ENCODE measurements around the gene FCHO1.
"Not testable (repeated sequence)": the region's sequence is repeated elsewhere in the genome, so short reads cannot be mapped to it uniquely, and the experiment has no call there.

FCHO1 gene

DNA sequence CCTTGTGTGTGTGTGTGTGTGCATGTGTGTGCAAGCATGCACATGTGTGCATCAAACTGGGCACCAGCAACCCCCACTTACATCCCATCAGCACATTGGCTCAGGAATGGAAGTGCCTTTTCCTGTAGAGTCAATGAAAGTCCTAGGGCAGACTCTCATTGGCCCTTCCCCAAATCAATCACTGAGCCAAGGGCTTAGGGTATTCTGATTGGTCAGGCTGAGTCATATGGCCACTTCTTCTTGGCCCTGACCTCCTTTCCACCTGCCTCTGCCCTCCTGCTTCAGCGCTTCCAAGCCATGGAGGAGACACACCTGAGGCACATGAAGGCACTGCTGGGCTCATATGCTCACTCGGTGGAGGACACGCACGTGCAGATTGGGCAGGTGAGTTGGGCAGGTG is 20.9 kb downstream of the FCHO1 start:
- H3K9me3 ChIP-seq (ENCODE audit: control insufficient read depth, insufficient read depth, low read length), result no peaks in the 10 kb centered on the region
- no peak overlapping the region for H3K27ac ChIP-seq (ENCODE audit: low read depth, low read length)
- TF ChIP-seq EZH2phosphoT487 (IDR thresholded peaks at IDR 0.05; ENCODE audit: borderline replicate concordance, low read length), result no peak
- no peak overlapping the region for H3K4me2 ChIP-seq (ENCODE audit: low read length)
- no peaks in the 10 kb centered on the region for H3K27me3 ChIP-seq (ENCODE audit: control insufficient read depth, low read length)
- H4K20me1 ChIP-seq (ENCODE audit: control insufficient read depth, insufficient read depth, low read depth, low read length), result no peaks in the 10 kb centered on the region
- H3K4me1 ChIP-seq (ENCODE audit: control insufficient read depth, low read length), result peaks cover 25% of the 10 kb centered on the region
- no peaks in the 10 kb centered on the region for H3K9me2 ChIP-seq (replicated peaks; ENCODE audit: control insufficient read depth, low read length)
- peaks cover 6% of the 10 kb centered on the region for H3F3A ChIP-seq (ENCODE audit: control insufficient read depth, insufficient read depth)
- H3K36me3 ChIP-seq (ENCODE audit: control insufficient read depth, low read length), result peaks cover 79% of the 10 kb centered on the region
- H3K79me2 ChIP-seq (ENCODE audit: control insufficient read depth, low read length), result no peaks in the 10 kb centered on the region
- no peak overlapping the region for H3K4me3 ChIP-seq (ENCODE audit: low read length)

DNA sequence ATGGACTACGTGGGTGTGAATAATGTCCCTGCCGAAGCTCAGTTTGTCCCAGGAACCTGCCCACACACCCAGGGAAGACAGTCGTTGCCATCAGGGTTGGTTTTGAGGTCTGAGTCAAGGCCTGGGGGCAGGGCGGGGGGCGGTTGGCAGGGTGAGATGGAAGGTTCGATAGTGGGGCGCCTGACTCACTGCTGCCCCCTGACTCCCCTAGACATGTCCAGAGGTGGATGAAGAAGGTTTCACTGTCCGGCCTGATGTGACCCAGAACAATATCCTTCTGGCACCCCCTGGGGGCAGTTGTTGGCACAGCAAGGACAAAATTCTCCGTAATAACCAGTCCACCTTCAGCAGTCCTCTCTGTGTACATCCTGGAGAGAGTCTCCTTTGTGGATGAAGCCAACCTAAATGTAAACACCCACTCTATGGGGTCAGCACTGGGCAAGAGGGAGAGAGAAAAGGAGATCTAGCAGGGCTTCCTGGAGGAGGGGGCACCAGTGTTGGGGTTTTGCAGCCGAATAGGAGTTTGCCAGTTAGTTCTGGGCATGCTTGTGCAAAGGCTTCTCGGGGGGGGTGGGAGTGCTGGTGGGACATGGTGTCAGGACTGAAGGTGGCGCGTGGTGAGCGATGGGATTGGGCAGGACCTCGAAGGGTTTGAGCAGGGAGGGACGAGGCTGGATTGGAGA is 24.1 kb downstream of the FCHO1 start:
- peak overlapping the region; percentile 18; the same call in 1 of the 2 replicates for H3K4me3 ChIP-seq (ENCODE audit: low read length)
- peak overlapping the region; percentile 52 for H3K4me2 ChIP-seq (ENCODE audit: low read length)
- H3K9me3 ChIP-seq (ENCODE audit: control insufficient read depth, insufficient read depth, low read length), result no peaks in the 10 kb centered on the region
- peaks cover 46% of the 10 kb centered on the region for H3K4me1 ChIP-seq (ENCODE audit: control insufficient read depth, low read length)
- TF ChIP-seq CTCF (IDR thresholded peaks at IDR 0.05; ENCODE audit: low read depth, low read length, poor library complexity, severe bottlenecking), result peak; percentile 91
- no peak for TF ChIP-seq EZH2phosphoT487 (IDR thresholded peaks at IDR 0.05; ENCODE audit: borderline replicate concordance, low read length)
- H3F3A ChIP-seq (ENCODE audit: control insufficient read depth, insufficient read depth), result peaks cover 6% of the 10 kb centered on the region
- no peaks in the 10 kb centered on the region for H3K9me2 ChIP-seq (replicated peaks; ENCODE audit: control insufficient read depth, low read length)
- H3K36me3 ChIP-seq (ENCODE audit: control insufficient read depth, low read length), result peaks cover 71% of the 10 kb centered on the region
- no peaks in the 10 kb centered on the region for H3K27me3 ChIP-seq (ENCODE audit: control insufficient read depth, low read length)
- H3K79me2 ChIP-seq (ENCODE audit: control insufficient read depth, low read length), result no peaks in the 10 kb centered on the region
- H3K27ac ChIP-seq (ENCODE audit: low read depth, low read length), result peak overlapping the region; percentile 74
- no peaks in the 10 kb centered on the region for H4K20me1 ChIP-seq (ENCODE audit: control insufficient read depth, insufficient read depth, low read depth, low read length)

GRCh38 chr19:17775991-17776803 is 24.9 kb downstream of the FCHO1 start:
- no peaks in the 10 kb centered on the region for H4K20me1 ChIP-seq (ENCODE audit: control insufficient read depth, insufficient read depth, low read depth, low read length)

DNA sequence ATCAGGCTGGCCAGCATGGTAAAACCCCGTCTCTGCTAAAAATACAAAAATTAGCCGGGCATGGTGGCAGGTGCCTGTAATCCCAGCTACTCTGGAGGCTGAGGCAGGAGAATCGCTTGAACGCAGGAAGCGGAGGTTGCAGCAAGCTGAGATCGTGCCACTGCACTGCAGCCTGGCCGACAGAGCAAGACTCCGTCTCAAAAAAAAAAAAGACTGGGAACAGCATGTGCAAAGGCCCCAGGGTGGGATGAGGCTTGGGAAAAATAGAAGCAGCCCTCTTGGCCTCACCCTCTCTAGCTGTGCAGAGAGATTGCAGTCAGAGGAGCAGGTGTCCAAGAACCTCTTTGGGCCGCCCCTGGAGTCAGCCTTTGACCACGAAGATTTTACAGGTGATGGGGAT is 26.6 kb downstream of the FCHO1 start:
- peaks cover 74% of the 10 kb centered on the region for H3K36me3 ChIP-seq (ENCODE audit: control insufficient read depth, low read length)

More at GRCh38 chr19:17775991-17776803, 24.9 kb downstream of the FCHO1 start:
- no peaks in the 10 kb centered on the region for H3K9me3 ChIP-seq (ENCODE audit: control insufficient read depth, insufficient read depth, low read length)
- peak overlapping the region; percentile 18 for H3K4me3 ChIP-seq (ENCODE audit: low read length)
- no peaks in the 10 kb centered on the region for H3K27me3 ChIP-seq (ENCODE audit: control insufficient read depth, low read length)
- TF ChIP-seq EZH2phosphoT487 (IDR thresholded peaks at IDR 0.05; ENCODE audit: borderline replicate concordance, low read length), result no peak
- TF ChIP-seq CTCF (IDR thresholded peaks at IDR 0.05; ENCODE audit: low read depth, low read length, poor library complexity, severe bottlenecking), result no peak
- H3K9me2 ChIP-seq (replicated peaks; ENCODE audit: control insufficient read depth, low read length), result no peaks in the 10 kb centered on the region
- H3K27ac ChIP-seq (ENCODE audit: low read depth, low read length), result peak overlapping the region; percentile 74
- peak overlapping the region; percentile 52 for H3K4me2 ChIP-seq (ENCODE audit: low read length)
- peaks cover 72% of the 10 kb centered on the region for H3K36me3 ChIP-seq (ENCODE audit: control insufficient read depth, low read length)
- peaks cover 46% of the 10 kb centered on the region for H3K4me1 ChIP-seq (ENCODE audit: control insufficient read depth, low read length)
- no peaks in the 10 kb centered on the region for H3K79me2 ChIP-seq (ENCODE audit: control insufficient read depth, low read length)
- peaks cover 6% of the 10 kb centered on the region for H3F3A ChIP-seq (ENCODE audit: control insufficient read depth, insufficient read depth)

More for the DNA sequence above, 26.6 kb downstream of the FCHO1 start:
- peaks cover 46% of the 10 kb centered on the region for H3K4me1 ChIP-seq (ENCODE audit: control insufficient read depth, low read length)
- not testable (repeated sequence) for H4K20me1 ChIP-seq (ENCODE audit: control insufficient read depth, insufficient read depth, low read depth, low read length); H3K4me2 ChIP-seq (ENCODE audit: low read length); H3K9me3 ChIP-seq (ENCODE audit: control insufficient read depth, insufficient read depth, low read length); H3K4me3 ChIP-seq (ENCODE audit: low read length); H3K9me2 ChIP-seq (replicated peaks; ENCODE audit: control insufficient read depth, low read length); H3K79me2 ChIP-seq (ENCODE audit: control insufficient read depth, low read length); H3K27ac ChIP-seq (ENCODE audit: low read depth, low read length); H3K27me3 ChIP-seq (ENCODE audit: control insufficient read depth, low read length); H3F3A ChIP-seq (ENCODE audit: control insufficient read depth, insufficient read depth)
